Endothelial cell of umbilical vein (primary cell): ENCODE measurements around the gene GREB1. TPM values are rescaled to one million over a fixed set of nuclear protein-coding genes. Genes with fewer than 3 reads are reported as not detected.

Experiments
- BruUV-seq: library from RNA; stranded (reverse); fragments of 400-500 nt; replicated peaks from 2 replicates; lab custom pipeline; 2021; lab: Mats Ljungman, UMichigan
- CTCF ChIA-PET: fragments of 300-600, 350-600 bp; sonication (Branson Sonifier 250); formaldehyde crosslinking; loops from one replicate; lab custom pipeline; 2021; ENCODE audit warnings: antibody characterized with exemption, inconsistent platforms; lab: Charles Lee
- POLR2A ChIA-PET: fragments of 300-600, 350-600 bp; sonication (Branson Sonifier 250); formaldehyde crosslinking; loops from one replicate; lab custom pipeline; 2021; ENCODE audit warnings: antibody characterized with exemption, inconsistent platforms; lab: Charles Lee
- DNase-seq: peaks from one replicate; pipeline ENCODE4 v3.0.0-alpha.2; 2011; ENCODE audit warnings: low read depth, low spot score
- FAIRE-seq: peaks from 2 replicates; lab custom pipeline; 2011; peaks lifted over from hg19 to GRCh38; lab: Jason Lieb, UNC
- H2AFZ ChIP-seq: 2 replicates; pipeline ENCODE4 v1.6.0; 2012; ENCODE audit warnings: low read depth, low read length, control low read depth, inconsistent platforms
- H3K27ac ChIP-seq: 2 replicates; pipeline ENCODE4 v1.5.1; 2011; ENCODE audit warnings: low read depth, mild to moderate bottlenecking, control low read depth, low read length, moderate library complexity; ENCODE audit not compliant: insufficient read depth
- H3K27me3 ChIP-seq, 2 experiments: 2 replicates each; pipeline versions ENCODE4 v1.6.0 to v1.6.1; 2011; ENCODE audit warnings: low read length in 2 of 2, mixed read lengths in 1 of 2; ENCODE audit not compliant: control insufficient read depth in 2 of 2, insufficient read depth in 2 of 2
- H3K36me3 ChIP-seq, 2 experiments: 2 replicates in 1 of 2; 3 replicates in 1 of 2; pipeline ENCODE4 v1.5.1; 2011; ENCODE audit warnings: low read length in 2 of 2, mild to moderate bottlenecking in 1 of 2, moderate library complexity in 1 of 2; ENCODE audit not compliant: control insufficient read depth in 2 of 2, insufficient read depth in 2 of 2; ENCODE audit errors: extremely low read depth in 1 of 2
- H3K4me1 ChIP-seq: 3 replicates; pipeline ENCODE4 v1.5.1; 2011; ENCODE audit warnings: mild to moderate bottlenecking, low read length; ENCODE audit not compliant: control insufficient read depth, insufficient read depth; ENCODE audit errors: extremely low read depth
- H3K4me2 ChIP-seq: 2 replicates; pipeline ENCODE4 v1.6.1; 2011; ENCODE audit warnings: low read length, control low read depth, mixed read lengths; ENCODE audit not compliant: insufficient read depth
- H3K4me3 ChIP-seq, 3 experiments: fragments of 200-600 bp in 1 of 3; sonication (generic), shearing (Covaris generic) in 1 of 3; replicated peaks in 1 of 3; 2 replicates each; pipeline ENCODE4 v1.5.1; 2011 to 2016; ENCODE audit warnings: control low read depth in 3 of 3, low read length in 3 of 3, mild to moderate bottlenecking in 2 of 3, inconsistent platforms in 1 of 3, low read depth in 1 of 3, moderate library complexity in 1 of 3; ENCODE audit not compliant: insufficient read depth in 1 of 3
- H3K79me2 ChIP-seq: 2 replicates; pipeline ENCODE4 v1.6.0; 2012; ENCODE audit warnings: low read length, inconsistent platforms; ENCODE audit not compliant: control insufficient read depth, insufficient read depth
- H3K9ac ChIP-seq: replicated peaks from 2 replicates; pipeline ENCODE3; 2011; ENCODE audit warnings: low read length, control low read depth; ENCODE audit not compliant: insufficient read depth; ENCODE audit errors: extremely low read depth
- H3K9me1 ChIP-seq: replicated peaks from 3 replicates; pipeline ENCODE4 v1.6.0; 2011; ENCODE audit warnings: mild to moderate bottlenecking, low read length; ENCODE audit not compliant: control insufficient read depth, insufficient read depth; ENCODE audit errors: extremely low read depth
- H3K9me3 ChIP-seq: replicated peaks from 2 replicates; pipeline ENCODE4 v1.5.1; 2012; ENCODE audit warnings: low read length, inconsistent platforms; ENCODE audit not compliant: control insufficient read depth, insufficient read depth
- H4K20me1 ChIP-seq: replicated peaks from 2 replicates; pipeline ENCODE3; 2011; ENCODE audit warnings: mild to moderate bottlenecking, low read length; ENCODE audit not compliant: control insufficient read depth, insufficient read depth; ENCODE audit errors: extremely low read depth
- EZH2 ChIP-seq: IDR thresholded peaks from 2 replicates; pipeline ENCODE4 v1.6.1; 2012; ENCODE audit warnings: borderline replicate concordance, low read depth, mild to moderate bottlenecking, moderate library complexity, low read length, inconsistent platforms; ENCODE audit not compliant: severe bottlenecking
- FOS ChIP-seq: IDR thresholded peaks from 2 replicates; pipeline ENCODE4 v1.6.1; 2011; ENCODE audit warnings: mild to moderate bottlenecking, low read length, moderate library complexity, borderline replicate concordance; ENCODE audit not compliant: insufficient read depth
- GATA2 ChIP-seq: IDR thresholded peaks from 2 replicates; pipeline ENCODE4 v1.7.0; 2011; ENCODE audit warnings: low read depth, mild to moderate bottlenecking, moderate library complexity, mixed read lengths, low read length; ENCODE audit not compliant: insufficient read length, insufficient read depth
- JUN ChIP-seq: IDR thresholded peaks from 2 replicates; pipeline ENCODE4 v1.6.1; 2011; ENCODE audit warnings: borderline replicate concordance, low read depth; ENCODE audit not compliant: insufficient read length, insufficient read depth
- MAX ChIP-seq: IDR thresholded peaks from 2 replicates; pipeline ENCODE4 v1.6.1; 2011; ENCODE audit not compliant: insufficient read depth, insufficient read length
- MYC ChIP-seq: IDR thresholded peaks from one replicate; pipeline ENCODE4 v1.6.1; 2011; ENCODE audit warnings: mild to moderate bottlenecking, low read depth, low read length
- POLR2A ChIP-seq: IDR thresholded peaks from 2 replicates; pipeline ENCODE4 v1.6.1; 2012; ENCODE audit warnings: low read depth, mild to moderate bottlenecking, control low read depth, low read length
- POLR2AphosphoS5 ChIP-seq: IDR thresholded peaks from 2 replicates; pipeline ENCODE4 v1.6.1; 2012; ENCODE audit warnings: low read depth, mild to moderate bottlenecking, control low read depth, low read length, moderate library complexity; ENCODE audit not compliant: insufficient read depth
- dilution Hi-C: fragments of 300-500 bp; cut with MboI; formaldehyde crosslinking; loops from one replicate; pipeline ENCODE4 v1.15.0; 2019; ENCODE audit warnings: low sequenced_read_pairs; ENCODE audit not compliant: extremely low pct_ligation_motif_present
- intact Hi-C: fragments of 100-400 bp; cut with micrococcal nuclease; formaldehyde crosslinking; loops from one replicate; pipeline ENCODE4 v1.10.0; 2022
- polyA plus RNA-seq, 4 experiments: library from polyadenylated mRNA; depleted of rRNA in 3 of 4; stranded (reverse) in 3 of 4; unstranded in 1 of 4; fragments of >200 nt; gene quantifications; 2 replicates each; pipeline versions ENCODE4 v1.2.1 to v1.2.3, GENCODE V29; 2011 to 2012; ENCODE audit warnings: missing spikeins in 1 of 4
- total RNA-seq: library from RNA; stranded (reverse); gene quantifications from 2 replicates; pipeline ENCODE4 v1.2.3, GENCODE V29; 2021
- TF ChIP-seq, protein P1 (sequence below), 2 donors: IDR thresholded peaks; 1 replicate in 1 of 2; 2 replicates in 1 of 2; pipeline ENCODE4 v1.5.1; 2011; ENCODE audit warnings: low read length in 2 of 2, mild to moderate bottlenecking in 2 of 2, moderate library complexity in 2 of 2, control low read depth in 1 of 2, inconsistent platforms in 1 of 2, low read depth in 1 of 2; ENCODE audit not compliant: insufficient read depth in 1 of 2; ENCODE audit errors: extremely low read depth in 1 of 2

Gene GREB1
- total and polyA plus RNA-seq, 2 donors (not counting 3 experiments of a cell fraction or from before 2014, with no cell fraction given) = 0.17 to 0.58 TPM

GRCh38 chr2:11629215-11629614 lies 95.4 kb downstream of the GREB1 start:
- H3K9me1 ChIP-seq = no peaks in the 10 kb centered on the region
- no peak overlapping the region for H3K27ac ChIP-seq
- H3K79me2 ChIP-seq = no peaks in the 10 kb centered on the region
- H3K27me3 ChIP-seq = no peaks in the 10 kb centered on the region
- intact Hi-C loops (no loop called here), dilution Hi-C loops (no loop called here)
- H3K4me1 ChIP-seq = no peaks in the 10 kb centered on the region
- DNase-seq (no peak), FAIRE-seq (no peak)
- ChIA-PET POLR2A (no interaction called here), CTCF (interaction anchor here (0.8 to 1.0 kb wide), 2 partner anchors 46 to 59 kb away, joined by 3 read pairs; no protein-coding TSS in a partner anchor)
- H3K36me3 ChIP-seq = no peaks in the 10 kb centered on the region
- H3K9ac ChIP-seq = no peak overlapping the region
- H3K9me3 ChIP-seq = no peaks in the 10 kb centered on the region
- no peak overlapping the region for H2AFZ ChIP-seq
- no TSS peak for BruUV-seq
- no peak overlapping the region for H3K4me2 ChIP-seq
- H4K20me1 ChIP-seq = no peaks in the 10 kb centered on the region
- no peak overlapping the region for H3K4me3 ChIP-seq
- no peak for TF ChIP-seq EZH2
- TF ChIP-seq GATA2 = no peak
- no peak for TF ChIP-seq MYC
- no peak for TF ChIP-seq FOS
- no peak for TF ChIP-seq POLR2A
- no peak for TF ChIP-seq MAX
- TF ChIP-seq POLR2AphosphoS5 = no peak
- no peak for TF ChIP-seq JUN
- TF ChIP-seq, protein P1, sequence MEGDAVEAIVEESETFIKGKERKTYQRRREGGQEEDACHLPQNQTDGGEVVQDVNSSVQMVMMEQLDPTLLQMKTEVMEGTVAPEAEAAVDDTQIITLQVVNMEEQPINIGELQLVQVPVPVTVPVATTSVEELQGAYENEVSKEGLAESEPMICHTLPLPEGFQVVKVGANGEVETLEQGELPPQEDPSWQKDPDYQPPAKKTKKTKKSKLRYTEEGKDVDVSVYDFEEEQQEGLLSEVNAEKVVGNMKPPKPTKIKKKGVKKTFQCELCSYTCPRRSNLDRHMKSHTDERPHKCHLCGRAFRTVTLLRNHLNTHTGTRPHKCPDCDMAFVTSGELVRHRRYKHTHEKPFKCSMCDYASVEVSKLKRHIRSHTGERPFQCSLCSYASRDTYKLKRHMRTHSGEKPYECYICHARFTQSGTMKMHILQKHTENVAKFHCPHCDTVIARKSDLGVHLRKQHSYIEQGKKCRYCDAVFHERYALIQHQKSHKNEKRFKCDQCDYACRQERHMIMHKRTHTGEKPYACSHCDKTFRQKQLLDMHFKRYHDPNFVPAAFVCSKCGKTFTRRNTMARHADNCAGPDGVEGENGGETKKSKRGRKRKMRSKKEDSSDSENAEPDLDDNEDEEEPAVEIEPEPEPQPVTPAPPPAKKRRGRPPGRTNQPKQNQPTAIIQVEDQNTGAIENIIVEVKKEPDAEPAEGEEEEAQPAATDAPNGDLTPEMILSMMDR (IDR thresholded peaks at IDR 0.05; ENCODE audit: extremely low read depth in 1 of 2, insufficient read depth in 1 of 2, low read depth in 1 of 2, low read length in 2 of 2) = no peak
